ENCODE data around the gene TRAPPC6A.

Gene TRAPPC6A

DNA sequence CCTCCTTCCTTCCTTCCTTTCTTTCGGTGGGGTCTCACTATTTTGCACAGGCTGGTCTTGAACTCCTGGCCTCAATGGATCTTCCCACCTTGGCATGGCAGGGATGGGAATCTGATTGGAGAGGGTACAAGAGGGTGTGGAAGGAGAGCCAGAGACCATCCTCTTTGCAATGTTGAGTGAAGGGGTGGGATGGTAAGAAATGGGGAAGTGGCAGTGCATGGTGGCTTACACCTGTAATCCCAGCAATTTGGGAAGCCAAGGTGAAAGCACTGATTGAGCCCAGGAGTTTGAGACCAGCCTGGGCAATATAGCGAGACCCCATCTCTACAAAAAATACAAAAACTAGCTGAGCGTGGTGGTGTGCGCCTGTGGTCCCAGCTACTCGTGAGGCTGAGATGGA, 6.1 kb upstream of the TRAPPC6A start:
- no peak for DNase-seq

DNA sequence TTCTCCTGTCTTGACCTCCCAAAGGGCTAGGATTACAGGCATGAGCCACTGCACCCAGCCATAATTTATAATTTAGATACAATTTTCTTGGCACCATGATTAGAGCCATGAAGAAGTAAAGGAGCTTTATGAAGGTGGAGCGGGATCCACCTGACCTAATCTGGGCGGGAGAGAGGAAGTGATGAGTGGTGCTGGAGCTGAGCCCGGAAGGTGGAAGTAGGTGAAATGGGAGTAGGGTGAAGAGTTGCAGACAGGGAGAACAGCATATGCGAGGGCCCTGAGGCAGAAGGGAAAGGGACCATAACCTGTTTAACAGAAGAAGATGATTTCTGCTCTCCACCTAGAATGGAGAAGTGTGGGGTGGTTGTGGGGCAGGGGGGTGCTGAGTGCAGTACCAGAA, 4.7 kb upstream of the TRAPPC6A start:
- DNase-seq: no peak

DNA sequence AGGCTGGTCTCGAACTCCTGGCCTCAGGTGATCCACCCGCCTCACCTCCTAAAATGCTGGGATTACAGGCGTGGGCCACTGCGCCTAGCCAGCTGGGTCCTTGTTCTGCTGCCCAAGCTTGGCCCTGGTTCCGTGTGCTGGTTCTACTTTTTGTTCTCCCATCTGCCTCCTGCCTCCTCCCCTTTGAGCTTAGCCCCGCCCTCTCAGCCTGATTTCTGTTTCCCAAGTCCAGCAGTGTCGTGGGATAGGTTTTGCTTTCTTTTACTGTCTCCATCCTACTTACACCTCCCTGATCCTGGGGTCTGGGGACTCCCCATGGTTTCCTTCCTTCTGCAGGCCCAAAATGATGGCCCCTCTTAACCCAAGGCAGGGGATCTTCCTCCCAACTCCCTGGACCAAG, 2.9 kb upstream of the TRAPPC6A start:
- no peak for DNase-seq

DNA sequence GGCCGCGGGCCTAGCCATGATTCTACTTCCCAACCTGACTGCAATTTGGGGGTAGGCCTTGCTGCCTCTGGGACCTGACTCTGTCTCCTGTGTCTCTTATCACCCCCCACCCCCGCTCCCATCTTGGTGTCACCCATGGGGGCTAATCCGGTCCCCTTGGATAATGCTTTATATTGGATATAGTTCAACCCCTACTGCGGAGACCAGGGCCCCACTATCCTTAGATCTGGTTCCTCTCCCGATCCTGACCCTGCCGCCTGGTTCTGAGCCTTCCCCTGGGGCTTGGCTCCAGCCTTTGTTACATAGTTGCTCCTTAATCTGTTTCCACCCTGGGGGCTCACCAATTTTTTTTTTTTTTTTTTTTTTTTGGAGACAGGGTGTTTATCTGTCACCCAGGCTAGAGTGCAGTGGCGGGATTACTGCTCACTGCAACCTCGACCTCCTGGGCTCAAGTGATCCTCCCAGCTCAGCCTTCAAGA, 1.9 kb upstream of the TRAPPC6A start:
- no peak for DNase-seq

DNA sequence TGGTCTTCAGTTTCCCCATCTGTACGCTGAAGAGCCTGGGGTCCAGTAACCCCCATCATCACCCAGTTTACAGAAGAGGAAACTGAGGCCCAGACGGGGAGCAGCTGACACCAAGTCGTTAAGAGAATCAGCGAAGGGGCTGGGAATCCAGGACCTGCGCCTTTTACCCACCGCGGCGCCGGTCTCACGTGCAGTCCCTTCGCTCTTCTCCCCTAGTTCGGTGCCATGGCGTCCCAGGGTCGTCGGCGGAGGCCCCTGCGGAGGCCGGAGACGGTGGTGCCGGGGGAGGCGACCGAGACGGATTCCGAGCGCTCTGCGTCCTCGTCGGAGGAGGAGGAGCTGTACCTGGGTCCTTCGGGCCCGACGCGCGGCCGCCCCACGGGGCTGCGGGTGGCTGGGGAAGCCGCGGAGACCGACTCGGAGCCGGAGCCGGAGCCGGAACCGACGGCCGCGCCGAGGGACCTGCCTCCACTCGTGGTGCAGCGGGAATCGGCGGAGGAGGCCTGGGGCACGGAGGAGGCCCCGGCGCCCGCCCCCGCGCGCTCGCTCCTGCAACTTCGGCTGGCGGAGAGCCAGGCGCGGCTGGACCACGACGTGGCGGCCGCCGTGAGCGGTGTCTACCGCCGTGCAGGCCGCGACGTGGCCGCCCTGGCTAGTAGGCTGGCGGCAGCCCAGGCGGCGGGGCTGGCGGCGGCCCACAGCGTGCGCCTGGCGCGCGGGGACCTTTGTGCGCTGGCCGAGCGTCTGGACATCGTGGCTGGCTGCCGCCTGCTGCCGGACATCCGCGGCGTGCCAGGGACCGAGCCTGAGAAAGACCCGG, 1.2 kb upstream of the TRAPPC6A start:
- no peak for DNase-seq

DNA sequence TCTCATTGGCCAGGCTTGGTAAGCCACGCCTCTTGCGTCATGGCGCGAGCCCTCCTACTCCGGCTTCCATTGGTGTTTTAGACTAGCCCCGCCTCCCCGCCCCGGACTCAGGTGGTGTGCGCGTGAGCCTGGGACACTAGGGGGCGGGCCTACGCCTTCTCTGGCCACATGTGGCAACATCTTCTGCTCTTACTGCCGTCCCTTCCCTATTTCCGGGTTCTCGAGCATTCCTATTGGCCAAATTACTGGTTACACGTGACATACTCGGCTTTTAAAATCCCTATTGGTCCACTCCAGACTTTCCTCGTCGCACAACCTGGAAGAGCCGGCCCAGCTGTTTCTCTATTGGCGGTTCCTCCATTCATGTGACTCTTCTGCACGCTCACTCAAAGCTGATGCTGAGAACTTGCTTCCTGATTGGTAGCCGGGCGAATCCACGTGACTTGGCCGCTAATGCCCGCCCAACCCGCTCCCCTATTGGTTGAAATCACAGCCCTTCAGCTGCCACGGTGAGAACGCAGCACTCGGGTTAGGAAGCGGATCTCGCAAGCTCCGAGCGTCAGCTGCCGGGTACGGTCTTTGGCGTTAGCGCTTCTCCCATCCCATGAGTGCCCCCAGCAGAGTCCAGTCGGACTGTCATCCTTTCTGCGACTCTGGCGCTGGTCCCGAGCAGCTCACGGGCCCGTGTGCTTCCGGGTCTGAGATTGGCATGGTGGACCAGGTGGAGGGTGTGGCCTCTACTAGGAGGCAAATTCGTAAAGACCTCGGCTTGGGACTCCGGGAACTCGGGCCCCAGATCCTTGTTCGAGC, 430 bp upstream of the TRAPPC6A start, which contains the start of gene BLOC1S3:
Gene BLOC1S3, plus strand, starts transcription at position 523 of the 810 bp plus-strand sequence. CDS start 513 bp downstream, outside the sequence.
- DNase-seq: peak; percentile 100

DNA sequence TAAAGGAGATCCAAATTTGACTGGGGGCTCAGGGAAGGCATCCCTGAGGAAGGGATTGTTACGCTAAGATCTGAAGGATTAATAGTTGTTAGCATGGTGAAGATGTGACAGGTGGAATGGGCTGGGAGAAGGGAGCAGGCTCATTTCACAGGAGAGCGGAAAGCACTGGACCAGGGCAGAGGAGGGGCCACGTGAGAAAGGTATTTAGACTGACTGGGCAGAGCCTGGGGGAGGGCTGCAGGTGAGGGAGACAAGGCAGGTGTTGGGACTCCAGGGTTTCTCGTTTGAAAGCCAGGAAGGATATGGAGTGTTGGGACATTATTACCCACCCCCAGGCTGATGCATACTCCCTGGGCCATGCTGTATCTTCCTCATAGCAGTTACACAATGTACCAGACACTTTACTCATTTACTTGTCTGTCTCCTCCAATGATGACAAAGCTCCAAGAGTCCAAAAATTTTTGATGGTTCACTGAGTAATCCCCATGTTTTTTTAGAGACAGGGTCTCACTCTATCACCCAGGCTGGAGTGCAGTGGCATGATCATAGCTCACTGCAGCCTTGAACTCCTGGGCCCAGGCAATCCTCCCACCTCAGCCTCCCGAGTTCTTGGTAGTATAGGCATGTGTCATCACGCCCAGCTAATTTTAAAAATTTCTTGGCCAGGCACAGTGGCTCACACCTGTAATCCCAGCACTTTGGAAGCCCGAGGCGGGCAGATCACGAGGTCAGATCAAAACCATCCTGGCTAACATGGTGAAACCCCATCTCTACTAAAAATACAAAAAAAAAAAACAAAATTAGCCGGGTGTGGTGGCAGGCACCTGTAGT, 2.3 kb downstream of the TRAPPC6A start:
- no peak for DNase-seq

DNA sequence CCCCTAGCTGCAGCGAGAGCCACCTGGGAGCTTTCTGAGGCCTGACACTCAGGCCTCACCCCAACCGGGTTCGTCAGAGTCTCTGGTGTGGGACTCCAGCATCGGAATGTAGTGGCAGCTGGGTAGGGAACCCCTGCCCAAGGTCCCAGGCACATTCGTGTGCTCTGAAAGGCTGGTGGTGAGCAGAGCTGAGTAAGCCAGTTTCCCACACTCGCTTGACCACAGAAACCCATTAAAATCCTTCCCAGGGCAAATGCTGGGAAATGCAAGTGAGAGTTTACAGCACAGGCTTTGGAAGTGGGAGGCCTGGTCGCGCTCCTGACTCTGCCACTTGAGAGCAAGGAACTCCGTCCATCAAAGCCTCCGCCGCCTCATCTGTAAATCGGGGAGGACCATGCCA, 4.2 kb downstream of the TRAPPC6A start:
- no peak for DNase-seq

DNA sequence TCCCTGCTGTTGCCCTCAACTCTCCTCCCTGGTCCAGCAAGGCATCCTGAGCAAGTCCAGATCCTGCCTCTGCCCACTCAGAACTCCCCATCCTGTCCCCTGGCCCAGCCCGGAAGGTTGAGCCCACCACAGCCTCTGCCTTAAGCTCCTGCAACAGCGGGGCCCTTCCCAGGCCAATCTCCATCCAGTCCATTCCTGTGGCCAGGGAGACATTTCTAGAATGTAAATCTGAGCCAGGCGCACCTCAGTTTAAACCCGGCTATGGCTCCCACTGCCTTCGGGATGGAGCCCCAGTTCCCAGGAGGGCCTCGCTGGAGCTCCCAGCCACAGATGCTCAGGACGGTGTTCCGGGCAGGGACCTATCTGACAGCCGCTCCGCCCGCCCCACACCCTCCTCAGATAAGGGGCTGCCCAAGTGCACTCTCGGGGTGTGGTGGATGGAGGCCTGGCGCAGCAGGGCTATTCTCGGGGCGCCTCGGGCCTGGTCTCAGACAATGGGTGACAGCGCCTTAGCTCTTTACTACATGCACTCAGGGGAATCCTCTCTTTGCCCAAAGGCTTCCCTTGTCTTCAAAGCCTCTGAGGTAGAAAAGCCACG, 5.3 kb downstream of the TRAPPC6A start:
- DNase-seq: no peak

DNA sequence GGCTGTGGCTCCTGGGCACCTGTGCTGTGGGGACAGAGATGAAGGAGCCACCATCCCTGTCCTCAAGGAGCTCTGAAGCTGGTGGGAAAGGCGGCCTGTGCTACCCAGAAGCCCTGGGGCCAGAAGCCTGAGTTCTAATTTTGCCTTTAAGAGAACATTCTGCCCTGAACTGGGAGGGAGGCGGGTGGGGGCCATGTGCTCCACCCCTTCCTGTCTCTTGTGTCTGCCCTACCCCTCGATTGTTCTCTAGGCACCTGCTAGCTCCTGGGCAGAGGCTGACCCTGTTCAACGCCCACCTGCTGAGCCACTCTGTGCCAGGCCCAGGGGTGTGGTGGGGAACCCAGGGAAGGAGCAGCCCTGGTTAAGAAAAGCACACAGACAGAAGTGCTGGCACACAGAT, 5.9 kb downstream of the TRAPPC6A start:
- no peak for DNase-seq

DNA sequence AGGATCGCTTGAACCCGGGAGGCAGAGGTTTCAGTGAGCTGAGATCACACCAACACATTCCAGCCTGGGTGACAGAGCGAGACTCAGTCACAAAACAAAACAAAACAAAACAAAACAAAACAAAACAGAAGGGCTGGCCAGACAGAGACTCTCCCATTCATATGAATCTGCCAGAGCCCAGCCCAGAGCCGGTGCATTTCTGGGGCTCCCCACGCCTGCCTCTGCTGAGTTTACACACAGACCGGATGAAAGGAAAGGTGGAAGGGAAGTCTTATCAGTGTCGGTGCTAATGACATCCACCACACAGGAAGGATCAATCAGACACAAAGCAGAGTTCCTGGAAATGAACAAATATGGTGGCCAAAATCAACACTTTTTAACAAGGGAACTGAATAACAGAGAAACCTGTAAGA, 6.8 kb downstream of the TRAPPC6A start:
- DNase-seq: no peak

DNA sequence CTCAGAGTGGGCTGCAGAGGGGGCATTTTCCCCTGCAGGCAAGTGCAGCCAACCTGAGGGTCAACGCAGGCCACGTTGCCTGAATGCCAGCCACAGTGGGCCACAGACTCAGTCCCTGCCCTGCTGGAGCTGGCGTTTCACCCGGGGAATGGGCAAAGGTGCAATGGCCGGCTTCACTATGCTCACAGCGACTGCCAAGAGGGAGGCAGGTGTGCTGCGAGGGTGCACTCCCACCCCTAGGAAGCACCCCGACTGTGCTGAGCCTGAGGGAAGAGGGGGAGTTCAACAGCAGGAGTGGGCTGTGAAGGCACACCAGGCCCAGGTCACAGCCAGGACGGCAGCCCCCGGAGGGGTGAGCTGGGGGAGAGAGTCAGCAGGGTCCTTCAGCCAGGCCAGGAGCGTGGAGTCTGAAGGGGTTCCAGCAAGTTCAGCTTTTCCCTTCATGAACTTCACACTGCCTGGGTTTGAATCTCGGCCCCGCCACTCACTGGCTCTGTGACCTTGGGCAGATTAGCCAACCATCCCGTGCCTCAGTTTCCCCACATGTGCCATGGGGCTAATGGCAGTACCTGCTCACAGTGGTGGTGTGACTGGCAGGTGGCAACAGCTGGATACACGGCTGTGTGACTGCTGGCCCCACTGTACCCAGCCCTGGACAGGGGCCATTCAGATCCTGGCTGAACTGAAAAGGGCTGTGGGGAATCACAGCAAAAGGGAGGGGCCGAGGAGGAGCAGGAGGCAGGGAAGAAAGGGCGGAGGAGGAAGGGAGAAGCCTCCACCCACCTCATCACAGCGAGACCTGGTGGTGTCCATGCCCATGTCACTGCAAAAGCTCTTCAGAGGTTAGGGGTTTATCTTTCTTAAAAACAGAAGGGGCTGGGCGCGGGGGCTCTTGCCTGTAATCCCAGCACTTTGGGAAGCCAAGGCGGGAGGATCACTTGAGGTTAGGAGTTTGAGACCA, 7.6 kb downstream of the TRAPPC6A start:
- no peak for DNase-seq

DNA sequence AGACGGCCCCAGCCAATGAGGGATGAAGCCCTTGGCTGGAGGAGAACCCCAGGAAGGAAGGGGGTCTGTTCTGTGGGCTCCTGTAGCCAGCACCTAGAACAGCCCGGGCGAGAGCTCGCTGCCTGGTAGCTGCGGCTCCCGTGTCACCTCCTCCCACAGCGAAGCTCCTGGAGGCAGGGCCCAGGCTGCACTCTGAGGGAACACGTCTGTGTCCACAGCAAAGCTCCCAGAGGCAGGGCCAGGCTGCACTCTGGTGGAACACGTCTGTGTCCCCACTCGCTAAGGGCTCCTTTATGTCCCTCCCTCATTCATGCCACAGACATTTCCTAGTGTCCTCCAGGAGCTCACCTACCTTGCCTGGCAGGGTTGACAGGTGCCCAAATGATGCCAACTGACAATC, 8.4 kb downstream of the TRAPPC6A start:
- no peak for DNase-seq

DNA sequence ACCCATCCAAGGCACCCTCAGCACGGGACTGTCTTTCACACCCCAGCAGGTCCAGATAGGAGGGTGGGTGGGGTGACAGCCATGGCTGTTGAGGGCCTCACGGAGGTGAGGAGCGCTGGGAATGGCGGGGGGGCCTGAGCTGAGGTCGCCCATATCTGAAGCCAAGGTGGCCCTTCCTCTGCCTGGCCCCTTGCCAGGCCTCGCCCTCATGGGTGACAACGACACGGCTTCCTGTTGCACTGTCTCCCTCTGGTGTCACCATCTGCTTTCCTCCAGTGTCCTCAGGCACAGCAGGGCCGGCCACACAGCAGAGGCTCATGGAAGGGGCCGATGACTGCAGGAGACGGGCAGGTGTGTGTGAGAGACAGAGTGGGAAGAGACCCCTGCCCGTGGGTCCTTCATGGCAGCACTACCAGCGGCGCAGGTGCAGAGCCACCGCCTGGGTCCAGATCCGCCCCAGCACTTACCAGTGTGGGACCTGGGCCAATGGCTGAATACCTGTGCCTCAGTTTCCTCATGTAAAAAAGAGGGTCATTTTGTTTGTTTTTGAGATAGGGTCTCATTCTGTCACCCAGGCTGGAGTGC, 9.2 kb downstream of the TRAPPC6A start:
- no peak for DNase-seq

DNA sequence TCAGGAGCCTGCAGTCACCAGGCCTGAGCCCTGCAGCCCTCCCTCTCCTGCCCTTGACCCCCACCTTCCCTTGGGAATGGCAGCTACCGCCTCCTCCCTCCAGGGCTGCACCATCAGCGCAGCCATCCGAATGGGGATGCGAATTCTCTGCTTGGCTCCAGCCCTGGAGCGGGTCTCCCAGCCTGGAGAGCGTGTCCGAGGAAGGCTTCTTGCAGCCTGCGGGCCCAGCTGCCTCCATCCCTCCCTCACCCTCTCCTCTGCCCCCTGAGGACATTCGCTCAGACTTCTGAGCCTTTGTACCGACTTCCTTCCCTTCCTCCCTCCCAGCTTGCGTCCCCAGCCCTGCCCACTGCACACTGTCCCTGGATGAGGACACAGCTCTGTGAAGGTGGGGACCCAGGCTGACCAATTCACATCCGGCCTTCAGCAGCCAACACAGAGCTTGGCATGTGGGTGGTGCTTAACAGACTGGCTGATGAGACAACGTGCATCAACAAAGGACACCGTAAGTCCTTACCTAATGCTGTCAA, 11.2 kb downstream of the TRAPPC6A start:
- DNase-seq: no peak

DNA sequence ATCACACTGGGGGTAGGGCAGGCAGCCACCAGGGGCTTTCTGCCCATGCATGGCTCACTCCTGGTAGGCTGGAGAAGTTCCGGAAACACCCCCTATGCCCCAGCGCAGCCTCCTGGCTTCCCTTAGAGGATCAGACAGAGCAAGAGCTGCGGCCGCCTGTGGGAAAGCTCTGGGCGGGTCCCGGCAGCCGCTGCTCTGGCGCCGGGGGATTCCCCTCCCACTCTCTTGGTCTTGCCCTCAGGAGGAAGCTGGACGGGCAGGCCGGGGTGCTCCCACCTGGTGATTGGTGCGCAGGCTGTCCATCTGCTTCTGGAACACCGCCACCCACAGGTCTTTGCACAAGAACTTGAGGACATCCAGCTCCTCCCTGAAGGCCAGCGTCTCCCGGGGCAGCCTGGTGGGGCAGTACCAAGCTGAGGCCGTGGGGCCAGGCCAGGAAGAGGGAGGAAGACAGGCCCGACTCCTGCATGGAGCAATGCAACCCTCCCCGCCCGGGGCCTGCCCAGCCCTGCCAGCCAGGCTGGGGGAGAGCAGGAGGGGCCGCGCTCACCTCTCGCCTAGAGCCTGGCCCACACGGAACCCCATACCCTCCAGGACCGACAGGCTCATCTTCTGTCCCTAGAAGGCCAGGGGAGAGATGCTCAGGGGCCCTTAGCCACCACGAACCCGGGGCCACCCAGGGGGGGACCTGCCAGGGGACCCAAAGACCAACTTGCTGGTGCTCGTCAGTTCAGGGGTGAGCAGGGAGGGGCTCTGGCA, 13.3 kb downstream of the TRAPPC6A start:
- no peak for DNase-seq

DNA sequence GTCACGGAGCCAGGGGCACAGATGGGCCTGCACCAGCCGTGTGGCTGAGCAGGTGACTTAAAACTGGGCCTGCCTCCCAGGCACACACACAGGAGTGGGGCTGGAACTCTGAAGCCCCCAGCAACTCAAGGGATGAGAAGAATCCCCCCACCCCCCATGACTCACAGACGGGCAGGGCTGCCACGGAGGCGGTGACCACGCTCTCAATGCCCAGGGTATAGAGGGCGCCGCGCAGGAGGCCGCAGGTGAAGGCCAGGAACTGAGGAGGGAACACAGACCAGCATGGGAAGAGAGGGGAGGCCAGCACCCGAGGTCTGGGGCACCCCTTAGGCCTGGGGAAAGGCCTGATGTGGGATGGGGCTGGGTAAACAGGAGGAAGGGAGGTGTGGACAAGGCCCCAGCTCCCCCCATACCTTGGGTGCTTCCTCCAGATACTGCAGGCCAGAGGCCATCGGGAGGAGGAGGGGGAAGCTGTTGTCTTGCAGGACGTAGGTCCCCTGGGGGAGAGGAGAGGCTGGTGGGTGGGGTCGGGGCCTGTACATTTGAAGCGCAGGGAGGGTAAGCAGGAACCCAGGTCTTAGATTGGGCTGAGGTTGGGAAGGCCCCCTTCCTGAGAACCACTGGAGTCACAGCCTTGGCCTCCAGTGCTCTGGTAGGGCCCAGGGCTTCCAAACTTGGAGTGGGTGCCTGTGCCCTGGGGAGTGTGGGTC, 14.1 kb downstream of the TRAPPC6A start:
- DNase-seq: no peak

DNA sequence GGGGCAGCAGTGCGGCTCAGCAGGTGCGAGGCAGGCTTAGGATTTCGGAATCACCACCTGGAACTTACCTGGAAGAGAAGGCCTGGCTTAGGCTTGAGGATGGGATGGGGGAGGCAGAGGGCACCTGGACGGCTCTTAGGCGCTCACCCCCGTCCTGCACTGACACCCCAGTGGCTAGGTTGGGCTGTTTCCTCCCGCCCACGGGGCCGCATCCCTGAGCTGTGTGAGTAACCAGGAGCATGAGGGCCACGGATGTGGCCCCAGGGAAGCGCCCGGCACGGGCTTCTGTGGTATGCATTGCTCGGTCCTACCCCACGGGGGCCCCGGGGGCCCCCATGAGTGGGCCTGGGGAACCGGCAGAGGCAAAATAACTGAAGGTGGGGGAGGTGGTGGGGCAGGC, 14.9 kb downstream of the TRAPPC6A start:
- no peak for DNase-seq

DNA sequence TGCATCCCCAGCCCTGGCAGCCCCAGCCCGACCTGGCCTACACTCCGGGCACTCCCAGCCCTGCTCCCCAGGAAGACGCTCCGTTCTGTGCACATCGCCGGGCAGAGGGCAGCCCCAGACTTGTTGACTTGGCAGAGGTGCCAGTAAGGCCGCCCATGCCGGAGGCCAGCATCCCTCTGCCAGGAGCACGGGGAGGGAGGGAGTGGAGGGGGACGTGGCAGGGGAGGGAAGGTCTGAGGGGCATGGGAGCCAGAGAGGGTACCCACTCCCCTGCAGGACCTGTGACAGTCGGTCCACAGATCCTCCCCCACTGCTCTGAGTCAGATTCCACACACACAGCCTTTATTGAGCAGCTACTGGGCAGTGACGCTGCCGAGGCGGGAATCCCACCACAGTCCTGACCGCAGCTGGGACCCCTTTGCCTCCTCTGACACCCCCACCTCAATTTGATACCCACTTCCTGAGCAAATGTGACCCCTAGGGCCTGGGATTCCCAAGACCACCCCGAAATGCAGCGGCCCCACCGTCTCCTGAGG, 15.4 kb downstream of the TRAPPC6A start:
- no peak for DNase-seq

Measured in midbrain (tissue), 1 donor.